Activated T-cell treated with anti-CD3 and anti-CD28 coated beads, Interleukin-2, amount 50 U/mL, for 72 hours (primary cell): ENCODE results near the gene MBOAT7. TPM values are rescaled to one million over a fixed set of nuclear protein-coding genes. Genes with fewer than 3 reads are reported as not detected.
A peak's percentile ranks its signal among the peaks of the same experiment; 100 is the strongest.
"Not testable (repeated sequence)": the region's sequence is repeated elsewhere in the genome, so short reads cannot be mapped to it uniquely, and the experiment has no call there.

Experiments used
- ATAC-seq, 2 donors: fragments of 150-1000 bp; cut with Tn5 transposase; replicated peaks in 1 of 2; 2 replicates each; pipeline ENCODE4 v1.10.0; 2021; ENCODE audit warnings: moderate library complexity in 2 of 2, mild to moderate bottlenecking in 1 of 2
- DNase-seq, 2 donors: peaks; one replicate each; pipeline ENCODE4 v3.0.0; 2021 to 2022; ENCODE audit warnings: mixed read lengths in 1 of 2
- H3K27ac Mint-ChIP-seq: one replicate; pipeline ENCODE4 v1.8.0; 2022; ENCODE audit warnings: mild to moderate bottlenecking, moderate library complexity, mixed read lengths
- H3K27me3 Mint-ChIP-seq: one replicate; pipeline ENCODE4 v1.8.0; 2022; ENCODE audit warnings: low read depth, mixed read lengths
- H3K36me3 Mint-ChIP-seq, 2 donors: one replicate each; pipeline ENCODE4 v1.8.0; 2022; ENCODE audit warnings: mixed read lengths in 2 of 2, mild to moderate bottlenecking in 1 of 2; ENCODE audit not compliant: insufficient read depth in 2 of 2
- H3K4me1 Mint-ChIP-seq: one replicate; pipeline ENCODE4 v1.8.0; 2022; ENCODE audit warnings: low read depth, mixed read lengths
- H3K4me3 Mint-ChIP-seq, 2 donors: one replicate each; pipeline ENCODE4 v1.8.0; 2022; ENCODE audit warnings: mild to moderate bottlenecking in 2 of 2, mixed read lengths in 2 of 2, moderate library complexity in 2 of 2
- H3K9me3 Mint-ChIP-seq, 2 donors: one replicate each; pipeline ENCODE4 v1.8.0; 2022; ENCODE audit warnings: mixed read lengths in 2 of 2
- total RNA-seq, 2 donors: library from RNA; stranded (reverse); gene quantifications; one replicate each; pipeline ENCODE4 v1.2.3, GENCODE V29; 2022

The MBOAT7 gene
- total RNA-seq, 2 donors from 2014 or later: 60.3 to 71.0 TPM

- H3K4me1 Mint-ChIP-seq: no peaks in the 10 kb centered on the region
- peak; percentile 80 to 85 for ATAC-seq
- H3K36me3 Mint-ChIP-seq: peaks cover 4 to 7% of the 10 kb centered on the region in 2 donors
These were observed 10.7 kb downstream of the MBOAT7 start for GRCh38 chr19:54178581-54179261.

GRCh38 chr19:54173951-54174834, 15.2 kb downstream of the MBOAT7 start:
- ATAC-seq: no peak
- Mint-ChIP-seq H3K4me3 (no peak overlapping the region), H3K27me3 (no peaks in the 10 kb centered on the region), H3K9me3 (no peaks in the 10 kb centered on the region), H3K27ac (no peak overlapping the region), H3K36me3 (peaks cover 1 to 7% of the 10 kb centered on the region in 2 donors), H3K4me1 (no peaks in the 10 kb centered on the region)
- no peak for DNase-seq

More at GRCh38 chr19:54178581-54179261, 10.7 kb downstream of the MBOAT7 start:
- Mint-ChIP-seq H3K27ac (no peak overlapping the region), H3K9me3 (no peaks in the 10 kb centered on the region), H3K27me3 (no peaks in the 10 kb centered on the region), H3K4me3 (no peak overlapping the region)
- peak in 1 of 2 donors; percentile 37 for DNase-seq

GRCh38 chr19:54173359-54173699, 16.1 kb downstream of the MBOAT7 start:
- no peak for DNase-seq
- no peak overlapping the region for H3K27ac Mint-ChIP-seq
- ATAC-seq: no peak
- H3K9me3 Mint-ChIP-seq: no peaks in the 10 kb centered on the region
- peaks cover 2% of the 10 kb centered on the region for H3K4me1 Mint-ChIP-seq
- H3K4me3 Mint-ChIP-seq: no peak overlapping the region
- peaks cover 1 to 6% of the 10 kb centered on the region in 2 donors for H3K36me3 Mint-ChIP-seq
- no peaks in the 10 kb centered on the region for H3K27me3 Mint-ChIP-seq

GRCh38 chr19:54172471-54173358, 16.7 kb downstream of the MBOAT7 start, which contains the start of gene TMC4:
Gene TMC4, minus strand, starts transcription at chr19:54173160. Its CDS starts 43 bp downstream, at chr19:54173117.
- ATAC-seq: no peak
- peaks cover 0 to 1% of the 10 kb centered on the region in 2 donors for H3K36me3 Mint-ChIP-seq
- no peaks in the 10 kb centered on the region for H3K27me3 Mint-ChIP-seq
- H3K4me1 Mint-ChIP-seq: peaks cover 6% of the 10 kb centered on the region
- no peak within 1 kb of the TSS for H3K4me3 Mint-ChIP-seq
- no peaks in the 10 kb centered on the region for H3K9me3 Mint-ChIP-seq
- no peak within 1 kb of the TSS for H3K27ac Mint-ChIP-seq
- DNase-seq: no peak

- H3K27ac Mint-ChIP-seq, DNase-seq, H3K27me3 Mint-ChIP-seq, H3K36me3 Mint-ChIP-seq, H3K9me3 Mint-ChIP-seq, H3K4me1 Mint-ChIP-seq, H3K4me3 Mint-ChIP-seq, ATAC-seq: not testable (repeated sequence)
These were observed 17.5 kb downstream of the MBOAT7 start for GRCh38 chr19:54171736-54172431.

GRCh38 chr19:54169149-54169740, 20.1 kb downstream of the MBOAT7 start:
- no peak for DNase-seq
- H3K9me3 Mint-ChIP-seq: no peaks in the 10 kb centered on the region
- H3K4me3 Mint-ChIP-seq: no peak overlapping the region
- peaks cover 17% of the 10 kb centered on the region for H3K4me1 Mint-ChIP-seq
- peaks cover 17% of the 10 kb centered on the region for H3K27me3 Mint-ChIP-seq
- ATAC-seq: no peak
- no peaks in the 10 kb centered on the region for H3K36me3 Mint-ChIP-seq
- H3K27ac Mint-ChIP-seq: no peak overlapping the region

- H3K4me1 Mint-ChIP-seq: peaks cover 21% of the 10 kb centered on the region
- ATAC-seq: peak; percentile 87 to 91
- peak; percentile 92 to 94 for DNase-seq
- peak overlapping the region; percentile 22 to 63 for H3K4me3 Mint-ChIP-seq
- no peak overlapping the region for H3K27ac Mint-ChIP-seq
- peaks cover 21% of the 10 kb centered on the region for H3K27me3 Mint-ChIP-seq
- H3K9me3 Mint-ChIP-seq: no peaks in the 10 kb centered on the region
- no peaks in the 10 kb centered on the region for H3K36me3 Mint-ChIP-seq
These were observed 21.0 kb downstream of the MBOAT7 start for GRCh38 chr19:54168174-54168917.

GRCh38 chr19:54165222-54165621, 24.2 kb downstream of the MBOAT7 start:
- no peak for ATAC-seq
- Mint-ChIP-seq H3K4me1 (peaks cover 50% of the 10 kb centered on the region), H3K27me3 (peaks cover 21% of the 10 kb centered on the region), H3K27ac (no peak overlapping the region), H3K36me3 (no peaks in the 10 kb centered on the region), H3K4me3 (no peak overlapping the region), H3K9me3 (no peaks in the 10 kb centered on the region)
- no peak for DNase-seq

- no peak overlapping the region for H3K27ac Mint-ChIP-seq
- H3K36me3 Mint-ChIP-seq: peaks cover 0 to 3% of the 10 kb centered on the region in 2 donors
- peak; percentile 65 to 81 for DNase-seq
- H3K27me3 Mint-ChIP-seq: peaks cover 21% of the 10 kb centered on the region
- peak overlapping the region; percentile 72 to 75 for H3K4me3 Mint-ChIP-seq
- no peaks in the 10 kb centered on the region for H3K9me3 Mint-ChIP-seq
- ATAC-seq: peak in 1 of 2 donors; percentile 6
- peaks cover 53% of the 10 kb centered on the region for H3K4me1 Mint-ChIP-seq
These were observed 24.9 kb downstream of the MBOAT7 start for GRCh38 chr19:54164369-54165068.

- H3K27me3 Mint-ChIP-seq: peaks cover 21% of the 10 kb centered on the region
- peak overlapping the region; percentile 93 to 98 for H3K4me3 Mint-ChIP-seq
- no peak for DNase-seq
- ATAC-seq: no peak
- H3K27ac Mint-ChIP-seq: no peak overlapping the region
- peaks cover 2 to 6% of the 10 kb centered on the region in 2 donors for H3K36me3 Mint-ChIP-seq
- H3K9me3 Mint-ChIP-seq: no peaks in the 10 kb centered on the region
- peaks cover 59% of the 10 kb centered on the region for H3K4me1 Mint-ChIP-seq
These were observed 26.5 kb downstream of the MBOAT7 start for GRCh38 chr19:54162884-54163283.

- Mint-ChIP-seq H3K4me3 (peak overlapping the region; percentile 93 to 98), H3K27me3 (peaks cover 21% of the 10 kb centered on the region), H3K4me1 (peaks cover 62% of the 10 kb centered on the region), H3K27ac (no peak overlapping the region), H3K36me3 (peaks cover 2 to 6% of the 10 kb centered on the region in 2 donors), H3K9me3 (no peaks in the 10 kb centered on the region)
- ATAC-seq (peak; percentile 35 to 39), DNase-seq (peak; percentile 85 to 89)
These were observed 27.1 kb downstream of the MBOAT7 start for GRCh38 chr19:54162241-54162805.
